DOHH2 (cell line): ENCODE data around the gene CDK19.

ENCODE experiments used
- H3F3A ChIP-seq: fragments of 200-600 bp; sonication (generic), shearing (Covaris generic); 2 replicates; pipeline ENCODE4 v1.6.0; 2016; ENCODE audit warnings: antibody characterized with exemption, mild to moderate bottlenecking; ENCODE audit not compliant: control insufficient read depth, insufficient read depth
- H3K27ac ChIP-seq: fragments of 200-600 bp; sonication (generic); 2 replicates; pipeline ENCODE4 v1.5.1; 2014; ENCODE audit warnings: low read depth, mild to moderate bottlenecking, low read length, moderate library complexity
- H3K27me3 ChIP-seq: fragments of 200-600 bp; sonication (generic); 2 replicates; pipeline ENCODE4 v1.6.1; 2014; ENCODE audit warnings: mild to moderate bottlenecking, low read length, mixed read lengths; ENCODE audit not compliant: control insufficient read depth
- H3K36me3 ChIP-seq: fragments of 200-600 bp; sonication (generic); 2 replicates; pipeline ENCODE4 v1.6.1; 2014; ENCODE audit warnings: mild to moderate bottlenecking, low read length, moderate library complexity, mixed read lengths; ENCODE audit not compliant: control insufficient read depth
- H3K4me1 ChIP-seq: fragments of 200-600 bp; sonication (generic); 2 replicates; pipeline ENCODE4 v1.6.1; 2014; ENCODE audit warnings: mild to moderate bottlenecking, low read length, mixed read lengths; ENCODE audit not compliant: control insufficient read depth
- H3K4me2 ChIP-seq: fragments of 200-600 bp; sonication (generic); 2 replicates; pipeline ENCODE4 v1.6.0; 2014; ENCODE audit warnings: mild to moderate bottlenecking, low read length, moderate library complexity
- H3K4me3 ChIP-seq: fragments of 200-600 bp; sonication (generic); 2 replicates; pipeline ENCODE4 v1.5.1; 2014; ENCODE audit warnings: mild to moderate bottlenecking, low read length, mixed read lengths
- H3K79me2 ChIP-seq: fragments of 200-600 bp; sonication (generic); 2 replicates; pipeline ENCODE4 v1.6.1; 2014; ENCODE audit warnings: mild to moderate bottlenecking, low read length, mixed read lengths; ENCODE audit not compliant: control insufficient read depth
- H3K9me2 ChIP-seq: fragments of 200-600 bp; sonication (generic); replicated peaks from 2 replicates; pipeline ENCODE4 v1.6.1; 2014; ENCODE audit warnings: mild to moderate bottlenecking, low read length, mixed read lengths; ENCODE audit not compliant: control insufficient read depth
- H3K9me3 ChIP-seq: fragments of 200-600 bp; sonication (generic); 2 replicates; pipeline ENCODE4 v1.6.1; 2014; ENCODE audit warnings: antibody characterized with exemption, low read length, mixed read lengths; ENCODE audit not compliant: control insufficient read depth, insufficient read depth
- H4K20me1 ChIP-seq: fragments of 200-600 bp; sonication (generic); 2 replicates; pipeline ENCODE4 v1.6.0; 2014; ENCODE audit warnings: low read depth, mild to moderate bottlenecking, antibody characterized with exemption, low read length, moderate library complexity; ENCODE audit not compliant: control insufficient read depth, insufficient read depth
- EZH2phosphoT487 ChIP-seq: fragments of 200-600 bp; sonication (generic); IDR thresholded peaks from 2 replicates; pipeline ENCODE4 v1.6.1; 2017; ENCODE audit warnings: borderline replicate concordance, mild to moderate bottlenecking, antibody characterized with exemption, low read length, moderate library complexity, mixed read lengths
- TF ChIP-seq, protein P1 (sequence below): fragments of 200-600 bp; sonication (generic); IDR thresholded peaks from one replicate; pipeline ENCODE4 v1.5.1; 2014; ENCODE audit warnings: antibody characterized with exemption, mild to moderate bottlenecking, low read depth, low read length; ENCODE audit not compliant: poor library complexity, severe bottlenecking

CDK19 gene

DNA sequence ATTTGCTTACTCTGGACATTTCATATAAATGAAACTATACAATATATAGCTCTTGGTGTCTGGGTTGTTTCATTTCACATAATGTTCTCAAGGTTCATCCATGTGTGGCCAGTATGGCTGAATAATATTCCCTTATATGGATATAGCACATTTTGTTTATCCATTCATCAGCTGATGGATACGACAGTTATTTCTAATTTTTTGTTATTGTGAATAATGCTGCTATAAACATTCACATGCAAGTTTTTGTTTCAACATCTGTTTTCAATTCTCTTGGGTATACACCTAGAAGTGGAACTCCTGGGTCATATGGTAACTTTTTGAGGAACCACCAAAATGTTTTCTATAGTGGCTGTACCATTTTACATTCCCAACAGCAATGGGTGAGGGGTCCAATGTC, 101.1 kb downstream of the CDK19 start:
- H4K20me1 ChIP-seq, result no peaks in the 10 kb centered on the region
- H3K4me1 ChIP-seq, result no peaks in the 10 kb centered on the region
- TF ChIP-seq EZH2phosphoT487, result no peak
- TF ChIP-seq, protein P1, sequence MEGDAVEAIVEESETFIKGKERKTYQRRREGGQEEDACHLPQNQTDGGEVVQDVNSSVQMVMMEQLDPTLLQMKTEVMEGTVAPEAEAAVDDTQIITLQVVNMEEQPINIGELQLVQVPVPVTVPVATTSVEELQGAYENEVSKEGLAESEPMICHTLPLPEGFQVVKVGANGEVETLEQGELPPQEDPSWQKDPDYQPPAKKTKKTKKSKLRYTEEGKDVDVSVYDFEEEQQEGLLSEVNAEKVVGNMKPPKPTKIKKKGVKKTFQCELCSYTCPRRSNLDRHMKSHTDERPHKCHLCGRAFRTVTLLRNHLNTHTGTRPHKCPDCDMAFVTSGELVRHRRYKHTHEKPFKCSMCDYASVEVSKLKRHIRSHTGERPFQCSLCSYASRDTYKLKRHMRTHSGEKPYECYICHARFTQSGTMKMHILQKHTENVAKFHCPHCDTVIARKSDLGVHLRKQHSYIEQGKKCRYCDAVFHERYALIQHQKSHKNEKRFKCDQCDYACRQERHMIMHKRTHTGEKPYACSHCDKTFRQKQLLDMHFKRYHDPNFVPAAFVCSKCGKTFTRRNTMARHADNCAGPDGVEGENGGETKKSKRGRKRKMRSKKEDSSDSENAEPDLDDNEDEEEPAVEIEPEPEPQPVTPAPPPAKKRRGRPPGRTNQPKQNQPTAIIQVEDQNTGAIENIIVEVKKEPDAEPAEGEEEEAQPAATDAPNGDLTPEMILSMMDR, result no peak
- H3K36me3 ChIP-seq, result no peaks in the 10 kb centered on the region; the same call in 1 of the 2 replicates
- no peak overlapping the region for H3K4me3 ChIP-seq
- no peaks in the 10 kb centered on the region for H3K79me2 ChIP-seq
- no peaks in the 10 kb centered on the region for H3K9me2 ChIP-seq
- H3K9me3 ChIP-seq, result no peaks in the 10 kb centered on the region
- H3K27me3 ChIP-seq, result no peaks in the 10 kb centered on the region
- H3K27ac ChIP-seq, result no peak overlapping the region
- no peaks in the 10 kb centered on the region for H3F3A ChIP-seq
- H3K4me2 ChIP-seq, result no peak overlapping the region

DNA sequence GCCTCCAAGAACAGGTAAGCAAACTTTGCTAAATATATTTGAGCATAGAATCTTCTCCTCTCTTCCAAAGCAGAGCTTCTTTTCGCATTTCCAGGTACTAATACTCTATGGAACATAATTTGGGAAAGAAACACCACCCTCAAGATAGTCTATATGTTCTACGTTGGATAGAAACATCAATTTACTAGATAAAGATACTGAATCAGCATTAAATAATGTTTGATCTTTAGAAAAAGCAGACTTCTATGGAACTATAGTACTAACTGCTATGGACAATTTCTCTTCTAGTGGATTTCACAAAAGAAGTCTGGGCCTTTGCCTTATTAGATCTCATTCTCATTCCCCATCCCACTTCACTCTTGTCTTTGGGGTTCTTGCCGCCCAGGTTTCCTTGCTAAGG, 103.0 kb downstream of the CDK19 start:
- Histone ChIP-seq H3K4me3 (no peak overlapping the region), H3K4me2 (no peak overlapping the region), H3K79me2 (no peaks in the 10 kb centered on the region), H3K9me3 (no peaks in the 10 kb centered on the region), H4K20me1 (no peaks in the 10 kb centered on the region), H3F3A (no peaks in the 10 kb centered on the region), H3K27me3 (no peaks in the 10 kb centered on the region), H3K4me1 (no peaks in the 10 kb centered on the region), H3K36me3 (no peaks in the 10 kb centered on the region; the same call in 1 of the 2 replicates), H3K27ac (no peak overlapping the region), H3K9me2 (no peaks in the 10 kb centered on the region)
- no peak for TF ChIP-seq EZH2phosphoT487
- TF ChIP-seq, protein P1, result no peak

DNA sequence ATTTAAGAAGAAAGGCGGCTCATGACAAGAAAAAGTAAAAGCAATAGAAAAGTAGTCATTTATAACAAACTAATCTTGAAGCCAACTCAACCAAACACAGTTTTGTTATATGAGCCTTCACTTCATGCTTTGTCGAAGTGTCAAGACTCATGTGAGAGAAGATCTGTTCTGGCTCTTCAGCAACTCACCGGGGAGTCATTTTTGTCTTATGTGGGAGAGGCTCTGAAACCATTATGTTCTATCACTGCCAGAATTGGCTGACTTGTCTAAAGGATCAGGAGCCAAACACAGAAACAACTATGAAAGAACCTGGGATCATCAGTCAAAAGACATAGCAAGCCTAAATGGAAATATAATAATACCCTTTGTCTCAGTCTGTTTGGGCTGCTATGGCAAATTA, 105.2 kb downstream of the CDK19 start:
- Histone ChIP-seq H3K9me3 (no peaks in the 10 kb centered on the region), H3K9me2 (no peaks in the 10 kb centered on the region), H3K4me1 (no peaks in the 10 kb centered on the region), H3F3A (no peaks in the 10 kb centered on the region), H3K27me3 (no peaks in the 10 kb centered on the region), H3K4me2 (no peak overlapping the region), H3K4me3 (no peak overlapping the region), H4K20me1 (no peaks in the 10 kb centered on the region), H3K79me2 (no peaks in the 10 kb centered on the region), H3K27ac (no peak overlapping the region), H3K36me3 (no peaks in the 10 kb centered on the region; the same call in 1 of the 2 replicates)
- TF ChIP-seq EZH2phosphoT487, result no peak
- TF ChIP-seq, protein P1, result no peak
